Left renal cortex interstitium (tissue), 4 donors: ENCODE data around the gene LHPP. TPM values are rescaled to one million over a fixed set of nuclear protein-coding genes. Genes with fewer than 3 reads are reported as not detected.

Source experiments
- polyA plus RNA-seq, 4 donors: library from polyadenylated mRNA; unstranded; fragments of 120-200 nt; gene quantifications; one replicate each; pipeline ENCODE4 v1.2.1, GENCODE V29; 2013; ENCODE audit not compliant: insufficient read length in 4 of 4

The LHPP gene
- polyA plus RNA-seq, 4 donors = 18.7 to 26.4 (median 22.0) TPM

Other genes with a start within 250 kb of the LHPP start
- 100 to 1,000 TPM in 1 of 4 donors, 10 to 100 TPM in 3; 84.9 to 102 (median 88.5) TPM for gene OAT, start 42.9 kb upstream of the LHPP start, polyA plus RNA-seq
- under 1 TPM in 2 of 4 donors, not detected in 2; 0.03 to 0.06 TPM for gene NKX1-2, start 11.8 kb upstream of the LHPP start, polyA plus RNA-seq